GM12801 (cell line): ENCODE measurements around the gene GRK3.

Source experiments
- CTCF ChIP-seq: IDR thresholded peaks from one replicate; pipeline ENCODE4 v1.5.1; 2011; ENCODE audit warnings: control low read depth; ENCODE audit not compliant: insufficient read length; ENCODE audit errors: extremely low read depth

GRK3 gene

GRCh38 chr22:25712661-25713400 is 148.4 kb downstream of the GRK3 start:
- no peak for TF ChIP-seq CTCF

- no peak for TF ChIP-seq CTCF
Measured at GRCh38 chr22:25714070-25714469, 149.6 kb downstream of the GRK3 start.

GRCh38 chr22:25714739-25715138 is 150.3 kb downstream of the GRK3 start:
- TF ChIP-seq CTCF: no peak

- no peak for TF ChIP-seq CTCF
Measured at GRCh38 chr22:25716637-25717036, 152.2 kb downstream of the GRK3 start.

- TF ChIP-seq CTCF: no peak
Measured at GRCh38 chr22:25718135-25718840, 153.8 kb downstream of the GRK3 start.

GRCh38 chr22:25722223-25722622 is 157.7 kb downstream of the GRK3 start:
- no peak for TF ChIP-seq CTCF

- TF ChIP-seq CTCF: no peak
Measured at GRCh38 chr22:25722626-25723025, 158.2 kb downstream of the GRK3 start.
